GM12878 (cell line): ENCODE measurements around the gene SLFNL1. TPM values are rescaled to one million over a fixed set of nuclear protein-coding genes. Genes with fewer than 3 reads are reported as not detected.

Experiments
- ATAC-seq: fragments of 200-7000 bp; cut with Tn5 transposase; 3 replicates; pipeline ENCODE4 v1.9.1; 2020; ENCODE audit warnings: mild to moderate bottlenecking, moderate library complexity
- BruUV-seq: library from RNA; stranded (reverse); fragments of 400-500 nt; replicated peaks from 2 replicates; lab custom pipeline; 2021; lab: Mats Ljungman, UMichigan
- CTCF ChIA-PET: fragments of 300-600 bp; sonication (Branson Sonifier 250); formaldehyde crosslinking; extraction: SDS; loops from one replicate; lab custom pipeline; 2021; ENCODE audit warnings: inconsistent platforms; lab: Yijun Ruan, JAX
- POLR2A ChIA-PET: fragments of 350-600 bp; formaldehyde crosslinking; extraction: SDS; loops from one replicate; lab custom pipeline; 2021; ENCODE audit warnings: inconsistent platforms; lab: Charles Lee
- RAD21 ChIA-PET: fragments of 300-600 bp; sonication (Branson Sonifier 250); formaldehyde crosslinking; loops from one replicate; lab custom pipeline; 2023; ENCODE audit warnings: antibody characterized with exemption; ENCODE audit not compliant: unreplicated experiment; lab: Charles Lee
- SMC1A ChIA-PET: fragments of 300-600 bp; sonication (Branson Sonifier 250); formaldehyde crosslinking; loops from one replicate; lab custom pipeline; 2023; ENCODE audit not compliant: unreplicated experiment, uncharacterized antibody; lab: Charles Lee
- DNase-seq: peaks from one replicate; pipeline ENCODE4 v3.0.0-alpha.2; 2011; ENCODE audit warnings: low read depth, low spot score
- FAIRE-seq: peaks from 3 replicates; lab custom pipeline; 2011; peaks lifted over from hg19 to GRCh38; lab: Jason Lieb, UNC
- H2AFZ ChIP-seq: 2 replicates; pipeline ENCODE4 v1.6.0; 2011; ENCODE audit warnings: low read depth, low read length, control low read depth; ENCODE audit not compliant: control insufficient read depth
- H3K27ac ChIP-seq: 2 replicates; pipeline ENCODE4 v1.5.1; 2011; ENCODE audit warnings: control low read depth; ENCODE audit not compliant: control insufficient read depth, insufficient read depth
- H3K27me3 ChIP-seq, 2 experiments: replicated peaks in 1 of 2; 2 replicates each; pipeline versions ENCODE4 v1.6.0 to v1.6.1; 2011; ENCODE audit warnings: low read length in 1 of 2; ENCODE audit not compliant: control insufficient read depth in 2 of 2, insufficient read depth in 2 of 2
- H3K36me3 ChIP-seq, 2 experiments: 2 replicates each; pipeline ENCODE4 v1.5.1; 2011; ENCODE audit warnings: low read length in 1 of 2; ENCODE audit not compliant: control insufficient read depth in 2 of 2, insufficient read depth in 2 of 2
- H3K4me1 ChIP-seq: 2 replicates; pipeline ENCODE4 v1.6.1; 2011; ENCODE audit warnings: mild to moderate bottlenecking, low read length, moderate library complexity, mixed read lengths; ENCODE audit not compliant: control insufficient read depth, insufficient read depth
- H3K4me2 ChIP-seq: 2 replicates; pipeline ENCODE4 v1.6.0; 2011; ENCODE audit warnings: control low read depth; ENCODE audit not compliant: control insufficient read depth, insufficient read depth
- H3K4me3 ChIP-seq: fragments of 200-600 bp; sonication (generic); 2 replicates; pipeline ENCODE4 v1.5.1; 2016
- H3K79me2 ChIP-seq: 2 replicates; pipeline ENCODE4 v1.6.0; 2011; ENCODE audit warnings: low read length; ENCODE audit not compliant: control insufficient read depth, insufficient read depth
- H3K9ac ChIP-seq: 2 replicates; pipeline ENCODE4 v1.8.0; 2011; ENCODE audit warnings: low read length, control low read depth, mixed read lengths; ENCODE audit not compliant: control insufficient read depth, insufficient read depth
- H3K9me3 ChIP-seq: replicated peaks from 3 replicates; pipeline ENCODE4 v1.5.1; 2011; ENCODE audit warnings: mild to moderate bottlenecking, low read length; ENCODE audit not compliant: control insufficient read depth, insufficient read depth
- H4K20me1 ChIP-seq: 2 replicates; pipeline ENCODE4 v1.6.0; 2011; ENCODE audit not compliant: control insufficient read depth, insufficient read depth
- E2F8 ChIP-seq: fragments of 450-650 bp; IDR thresholded peaks from 2 replicates; pipeline ENCODE4 v1.6.1; 2018; ENCODE audit warnings: mild to moderate bottlenecking, low read depth, moderate library complexity; ENCODE audit not compliant: partially characterized antibody
- ESRRA ChIP-seq: IDR thresholded peaks from 2 replicates; pipeline ENCODE4 v1.6.1; 2012; ENCODE audit warnings: mild to moderate bottlenecking, low read length, improper control_type of control experiment
- IKZF2 ChIP-seq, 2 experiments: fragments of 450-650 bp; IDR thresholded peaks; 2 replicates each; pipeline ENCODE4 v1.6.1; 2017; ENCODE audit warnings: mild to moderate bottlenecking in 2 of 2, moderate library complexity in 2 of 2
- KDM1A ChIP-seq: fragments of 200-600 bp; sonication (generic); IDR thresholded peaks from 2 replicates; pipeline ENCODE4 v1.6.1; 2016; ENCODE audit warnings: borderline replicate concordance
- MTA2 ChIP-seq: fragments of 450-650 bp; IDR thresholded peaks from 2 replicates; pipeline ENCODE4 v1.6.1; 2016; ENCODE audit warnings: low read depth, mild to moderate bottlenecking, moderate library complexity
- RELA ChIP-seq: fragments of 450-650 bp; IDR thresholded peaks from 2 replicates; pipeline ENCODE4 v1.8.0; 2014; ENCODE audit warnings: borderline replicate concordance; ENCODE audit not compliant: partially characterized antibody
- RELB ChIP-seq: fragments of 450-650 bp; IDR thresholded peaks from 2 replicates; pipeline ENCODE4 v1.6.1; 2017; ENCODE audit warnings: low read depth, mild to moderate bottlenecking, moderate library complexity
- SUPT20H ChIP-seq: IDR thresholded peaks from 2 replicates; pipeline ENCODE4 v1.6.1; 2011; ENCODE audit warnings: low read depth, mild to moderate bottlenecking, low read length, moderate library complexity, borderline replicate concordance; ENCODE audit not compliant: control insufficient read depth
- ZBTB4 ChIP-seq: fragments of 450-650 bp; formaldehyde crosslinking; IDR thresholded peaks from 2 replicates; pipeline ENCODE4 v1.4.0; 2022; ENCODE audit warnings: mild to moderate bottlenecking, moderate library complexity
- ZNF24 ChIP-seq: fragments of 450-650 bp; IDR thresholded peaks from 2 replicates; pipeline ENCODE4 v1.6.1; 2017; ENCODE audit warnings: antibody characterized with exemption, mild to moderate bottlenecking
- WGBS: methylation state at CpG from one replicate; pipeline ENCODE4 v1.1.6; 2016; ENCODE audit warnings: low lambda C conversion rate; ENCODE audit not compliant: insufficient replicate concordance, insufficient coverage; ENCODE audit errors: missing lambda C conversion rate; 5-methylcytosine and 5-hydroxymethylcytosine counted together
- in situ Hi-C: fragments of 300-500 bp; cut with MboI; formaldehyde crosslinking; loops from 9 replicates; pipeline ENCODE4 v1.14.3; 2018; ENCODE audit warnings: mixed read lengths
- intact Hi-C: fragments of 100-400 bp; cut with micrococcal nuclease; formaldehyde crosslinking; loops from one replicate; pipeline ENCODE4 v1.14.2; 2022; ENCODE audit not compliant: unreplicated experiment
- polyA plus RNA-seq, 11 experiments: library from polyadenylated mRNA; depleted of rRNA in 4 of 11; unstranded in 6 of 11; stranded (reverse) in 5 of 11; fragments of >200 nt; fragmentation: Nextera tagmentation in 4 of 11; fragmentation: Illumina TruSeq in 1 of 11; extraction: Ambion mirVana in 4 of 11; extraction: Trizol in 1 of 11; gene quantifications; 1 replicate in 1 of 11; 2 replicates in 10 of 11; pipeline versions ENCODE4 v1.2.1 to v1.2.3, GENCODE V29; 2011 to 2016; ENCODE audit warnings: inconsistent platforms in 2 of 11, missing spikeins in 2 of 11, low read depth in 1 of 11
- total RNA-seq, 4 experiments: library from RNA; depleted of rRNA in 3 of 4; stranded (reverse); fragments of >200 nt in 3 of 4; fragmentation: Illumina TruSeq in 1 of 4; extraction: Trizol in 1 of 4; gene quantifications; 2 replicates each; pipeline versions ENCODE4 v1.2.1 to v1.2.3, GENCODE V29; 2013 to 2021

Gene SLFNL1
- total and polyA plus RNA-seq, 10 of the 15 experiments (the other 5 are each of a cell fraction or from before 2014, with no cell fraction given) = 0.05 to 0.98 (median 0.16) TPM; not detected in 2

GRCh38 chr1:40989066-40989465 lies 32.5 kb downstream of the SLFNL1 start:
- no peaks in the 10 kb centered on the region for H3K27me3 ChIP-seq
- intact Hi-C loops (no loop called here), in situ Hi-C loops (no loop called here)
- H2AFZ ChIP-seq = no peak overlapping the region
- 97% methylated on average over 5 of the region's 5 CpGs for WGBS
- no peak overlapping the region for H3K4me2 ChIP-seq
- no peaks in the 10 kb centered on the region for H3K9me3 ChIP-seq
- no peak overlapping the region for H3K4me3 ChIP-seq
- H3K79me2 ChIP-seq = peaks cover 2% of the 10 kb centered on the region
- no peak for TF ChIP-seq MTA2
- no TSS peak for BruUV-seq
- ChIA-PET RAD21 (no interaction called here), POLR2A (no interaction called here), CTCF (no interaction called here), SMC1A (no interaction called here)
- H3K36me3 ChIP-seq = peaks cover 20 to 24% of the 10 kb centered on the region in 2 experiments
- ATAC-seq = no peak
- H3K4me1 ChIP-seq = no peaks in the 10 kb centered on the region
- DNase-seq = no peak
- H4K20me1 ChIP-seq = no peaks in the 10 kb centered on the region
- H3K9ac ChIP-seq = no peak overlapping the region
- FAIRE-seq = no peak
- no peak overlapping the region for H3K27ac ChIP-seq

- no TSS peak for BruUV-seq
- ChIA-PET CTCF (no interaction called here), POLR2A (no interaction called here), RAD21 (no interaction called here), SMC1A (no interaction called here)
- H3K4me3 ChIP-seq = no peak overlapping the region
- no peak for FAIRE-seq
- no peaks in the 10 kb centered on the region for H3K4me1 ChIP-seq
- H2AFZ ChIP-seq = no peak overlapping the region
- intact Hi-C loops (no loop called here), in situ Hi-C loops (no loop called here)
- 80% methylated on average over 3 of the region's 3 CpGs for WGBS
- no peak overlapping the region for H3K4me2 ChIP-seq
- H3K36me3 ChIP-seq = peaks cover 20 to 29% of the 10 kb centered on the region in 2 experiments
- no peak for ATAC-seq
- H3K9me3 ChIP-seq = no peaks in the 10 kb centered on the region
- no peak overlapping the region for H3K27ac ChIP-seq
- DNase-seq = no peak
- H3K79me2 ChIP-seq = peaks cover 9% of the 10 kb centered on the region
- no peak overlapping the region for H3K9ac ChIP-seq
- no peaks in the 10 kb centered on the region for H3K27me3 ChIP-seq
- no peaks in the 10 kb centered on the region; the same call in 1 of the 2 replicates for H4K20me1 ChIP-seq
- TF ChIP-seq ESRRA = no peak
- no peak for TF ChIP-seq SUPT20H
- TF ChIP-seq ZNF24 = no peak
- no peak for TF ChIP-seq ZBTB4 (CRISPR knock-in tag)
- no peak for TF ChIP-seq KDM1A
- TF ChIP-seq IKZF2 (IDR thresholded peaks at IDR 0.05) = no peak
- TF ChIP-seq RELB = no peak
- TF ChIP-seq E2F8 = no peak
- TF ChIP-seq RELA = no peak
Observed at GRCh38 chr1:40988280-40988679, 33.2 kb downstream of the SLFNL1 start.
